Fibroblast of pulmonary artery (primary cell): ENCODE measurements around the gene TMPRSS4.

Source experiments
- DNase-seq: peaks from one replicate; pipeline ENCODE4 v3.0.0-alpha.2; 2010; ENCODE audit warnings: low read depth
- H3K4me3 ChIP-seq: replicated peaks from 2 replicates; pipeline ENCODE4 v1.5.1; 2011; ENCODE audit warnings: low read depth, mild to moderate bottlenecking, control low read depth, low read length, moderate library complexity
- CTCF ChIP-seq: IDR thresholded peaks from 2 replicates; pipeline ENCODE4 v1.5.1; 2011; ENCODE audit warnings: mild to moderate bottlenecking, control low read depth, low read length, inconsistent platforms; ENCODE audit errors: missing control alignments

TMPRSS4 gene

GRCh38 chr11:118100691-118101232 is 23.9 kb downstream of the TMPRSS4 start:
- TF ChIP-seq CTCF: no peak
- DNase-seq: no peak
- H3K4me3 ChIP-seq: no peak overlapping the region

GRCh38 chr11:118102721-118103261 is 25.9 kb downstream of the TMPRSS4 start:
- no peak for TF ChIP-seq CTCF
- no peak overlapping the region for H3K4me3 ChIP-seq
- no peak for DNase-seq

GRCh38 chr11:118104491-118104890 is 27.6 kb downstream of the TMPRSS4 start:
- no peak for DNase-seq
- H3K4me3 ChIP-seq: no peak overlapping the region
- TF ChIP-seq CTCF: no peak

- TF ChIP-seq CTCF: no peak
These were observed 28.9 kb downstream of the TMPRSS4 start for GRCh38 chr11:118105657-118106305.

GRCh38 chr11:118106789-118107335 is 30.0 kb downstream of the TMPRSS4 start:
- no peak for DNase-seq
- no peak for TF ChIP-seq CTCF
- no peak overlapping the region for H3K4me3 ChIP-seq

More at GRCh38 chr11:118105657-118106305, 28.9 kb downstream of the TMPRSS4 start:
- no peak overlapping the region for H3K4me3 ChIP-seq
- DNase-seq: no peak

GRCh38 chr11:118108513-118108912 is 31.6 kb downstream of the TMPRSS4 start:
- DNase-seq: no peak

More at GRCh38 chr11:118108513-118108912, 31.6 kb downstream of the TMPRSS4 start:
- no peak for TF ChIP-seq CTCF
- H3K4me3 ChIP-seq: no peak overlapping the region
